K562 (cell line): ENCODE measurements around the gene KIR3DL2. TPM values are rescaled to one million over a fixed set of nuclear protein-coding genes. Genes with fewer than 3 reads are reported as not detected.

Experiments used
- ATAC-seq: fragments of 200-7000 bp; cut with Tn5 transposase; 3 replicates; pipeline ENCODE4 v1.9.1; 2020; ENCODE audit warnings: moderate library complexity
- BruUV-seq: library from RNA; stranded (reverse); fragments of 400-500 nt; replicated peaks from 2 replicates; lab custom pipeline; 2021; lab: Mats Ljungman, UMichigan
- CTCF ChIA-PET: fragments of 300-600 bp; formaldehyde crosslinking; extraction: SDS; loops from one replicate; lab custom pipeline; 2021; ENCODE audit warnings: low intra/inter-chr PET ratio; lab: Yijun Ruan, JAX
- POLR2A ChIA-PET: fragments of 300-600, 350-650 bp; sonication (Branson Sonifier 250); formaldehyde crosslinking; extraction: SDS; loops from one replicate; lab custom pipeline; 2021; ENCODE audit warnings: antibody characterized with exemption, inconsistent platforms; lab: Yijun Ruan, JAX
- DNase-seq, 4 experiments: peaks; one replicate each; pipeline versions ENCODE4 v3.0.0 to v3.0.0-alpha.2; 2011 to 2018; ENCODE audit warnings: low spot score in 3 of 4, mixed read lengths in 3 of 4; ENCODE audit errors: extremely low read depth in 1 of 4
- FAIRE-seq: peaks from 2 replicates; lab custom pipeline; 2011; peaks lifted over from hg19 to GRCh38; lab: Jason Lieb, UNC
- H2AFZ ChIP-seq: 2 replicates; pipeline ENCODE4 v1.6.0; 2011; ENCODE audit warnings: low read depth, low read length, control low read depth, inconsistent platforms
- H3K27ac ChIP-seq: fragments of 200-600 bp; 3 replicates; pipeline ENCODE4 v1.8.0; 2011; ENCODE audit warnings: low read depth, mild to moderate bottlenecking, control low read depth, inconsistent platforms, low read length, moderate library complexity, mixed read lengths; ENCODE audit errors: extremely low read depth
- H3K27me3 ChIP-seq, 2 experiments: fragments of 300-600 bp in 1 of 2; 2 replicates in 1 of 2; 3 replicates in 1 of 2; pipeline versions ENCODE4 v1.6.0 to v1.8.0; 2011; ENCODE audit warnings: inconsistent platforms in 2 of 2, low read length in 2 of 2, mild to moderate bottlenecking in 1 of 2, mixed read lengths in 1 of 2, moderate library complexity in 1 of 2; ENCODE audit not compliant: control insufficient read depth in 2 of 2, insufficient read depth in 2 of 2
- H3K36me3 ChIP-seq: fragments of 300-600 bp; 3 replicates; pipeline ENCODE4 v1.8.0; 2011; ENCODE audit warnings: mild to moderate bottlenecking, low read length, inconsistent platforms; ENCODE audit not compliant: control insufficient read depth, insufficient read depth
- H3K4me1 ChIP-seq, 2 experiments: fragments of 200-600 bp in 1 of 2; replicated peaks in 1 of 2; 2 replicates in 1 of 2; 3 replicates in 1 of 2; pipeline versions ENCODE4 v1.5.1 to v1.8.0; 2011; ENCODE audit warnings: inconsistent platforms in 2 of 2, low read length in 2 of 2, mild to moderate bottlenecking in 1 of 2, mixed read lengths in 1 of 2, moderate library complexity in 1 of 2; ENCODE audit not compliant: control insufficient read depth in 2 of 2, insufficient read depth in 2 of 2
- H3K4me2 ChIP-seq: 2 replicates; pipeline ENCODE4 v1.6.1; 2011; ENCODE audit warnings: low read length, control low read depth, inconsistent platforms, mixed read lengths; ENCODE audit not compliant: insufficient read depth
- H3K4me3 ChIP-seq: fragments of 200-600 bp; sonication (generic), shearing (Covaris generic); 2 replicates; pipeline ENCODE4 v1.5.1; 2016; ENCODE audit warnings: control low read depth, inconsistent platforms
- H3K79me2 ChIP-seq: fragments of 200-600 bp; 3 replicates; pipeline ENCODE4 v1.8.0; 2011; ENCODE audit warnings: low read length, inconsistent platforms; ENCODE audit not compliant: control insufficient read depth, insufficient read depth
- H3K9ac ChIP-seq, 2 experiments: 2 replicates each; pipeline versions ENCODE4 v1.6.0 to v1.6.1; 2011; ENCODE audit warnings: low read depth in 2 of 2, low read length in 2 of 2, control low read depth in 1 of 2, inconsistent platforms in 1 of 2, mild to moderate bottlenecking in 1 of 2, mixed read lengths in 1 of 2; ENCODE audit not compliant: insufficient read depth in 1 of 2
- H3K9me1 ChIP-seq: one replicate; pipeline ENCODE4 v1.6.0; 2011; ENCODE audit warnings: inconsistent platforms, mild to moderate bottlenecking, low read length, moderate library complexity; ENCODE audit not compliant: control insufficient read depth, insufficient read depth
- H3K9me3 ChIP-seq: replicated peaks from 2 replicates; pipeline ENCODE4 v1.5.1; 2011; ENCODE audit warnings: low read depth, low read length, inconsistent platforms; ENCODE audit not compliant: control insufficient read depth, insufficient read depth
- H4K20me1 ChIP-seq: replicated peaks from 2 replicates; pipeline ENCODE4 v1.6.1; 2011; ENCODE audit warnings: low read length, inconsistent platforms, mixed read lengths; ENCODE audit not compliant: control insufficient read depth, insufficient read depth
- GTF2F1 ChIP-seq: IDR thresholded peaks from 2 replicates; pipeline ENCODE4 v1.6.1; 2011; ENCODE audit warnings: low read depth, low read length, improper control_type of control experiment
- HNRNPL ChIP-seq: fragments of 200-400 bp; formaldehyde crosslinking; IDR thresholded peaks from 2 replicates; pipeline ENCODE4 v1.6.1; 2017; ENCODE audit warnings: low read depth, mild to moderate bottlenecking, low read length
- NR1H2 ChIP-seq: sonication (generic); formaldehyde crosslinking; IDR thresholded peaks from 2 replicates; pipeline ENCODE4 v1.4.0; 2020; ENCODE audit warnings: mild to moderate bottlenecking, missing genetic modification reagents
- NR2C2 ChIP-seq, 2 experiments: fragments of 200-800 bp in 1 of 2; sonication (Bioruptor generic) in 1 of 2; sonication (generic) in 1 of 2; formaldehyde crosslinking in 1 of 2; IDR thresholded peaks; 2 replicates each; pipeline versions ENCODE4 v1.6.1 to v1.8.0; 2016 to 2022; ENCODE audit warnings: mild to moderate bottlenecking in 1 of 2, missing compliant biosample characterization in 1 of 2, missing genetic modification characterization in 1 of 2, missing genetic modification reagents in 1 of 2
- NR3C1 ChIP-seq: sonication (generic); formaldehyde crosslinking; IDR thresholded peaks from 2 replicates; pipeline ENCODE4 v1.8.1; 2022; ENCODE audit warnings: missing genetic modification reagents
- NUFIP1 ChIP-seq: fragments of 450-650 bp; IDR thresholded peaks from 2 replicates; pipeline ENCODE4 v1.6.1; 2018; ENCODE audit not compliant: partially characterized antibody
- RAD21 ChIP-seq, 2 experiments: fragments of 250-450 bp in 1 of 2; fragments of 450-650 bp in 1 of 2; sonication (Bioruptor Pico) in 1 of 2; formaldehyde crosslinking in 1 of 2; IDR thresholded peaks in 1 of 2; conservative IDR thresholded peaks in 1 of 2; 2 replicates each; pipeline versions ENCODE4 v1.4.0 to v1.8.0; 2020 to 2022; ENCODE audit warnings: mild to moderate bottlenecking in 2 of 2, moderate library complexity in 1 of 2
- ZFP36 ChIP-seq: fragments of 150-350 bp; IDR thresholded peaks from 2 replicates; pipeline ENCODE4 v1.6.1; 2018; ENCODE audit warnings: low read length, low read depth; ENCODE audit not compliant: partially characterized antibody
- ZNF282 ChIP-seq: sonication (generic); formaldehyde crosslinking; IDR thresholded peaks from 2 replicates; pipeline ENCODE4 v1.8.1; 2023; ENCODE audit warnings: missing genetic modification reagents
- WGBS: fragments of 100-300 bp; shearing (Covaris generic); methylation state at CpG from one replicate; pipeline ENCODE4 v1.1.6; 2016; ENCODE audit warnings: low coverage, mixed read lengths; ENCODE audit not compliant: insufficient coverage; ENCODE audit errors: missing lambda C conversion rate; 5-methylcytosine and 5-hydroxymethylcytosine counted together
- in situ Hi-C: fragments of 300-500 bp; cut with MboI; formaldehyde crosslinking; loops from 4 replicates; pipeline ENCODE4 v1.15.0; 2018; ENCODE audit warnings: inconsistent platforms, mixed read lengths
- intact Hi-C: fragments of 100-400 bp; cut with micrococcal nuclease; formaldehyde crosslinking; loops from 2 replicates; pipeline ENCODE4 v1.14.2; 2022
- polyA plus RNA-seq, 8 experiments: library from polyadenylated mRNA; depleted of rRNA in 4 of 8; stranded (reverse) in 5 of 8; unstranded in 3 of 8; fragments of >200 nt; fragmentation: Nextera tagmentation in 2 of 8; fragmentation: Illumina TruSeq in 1 of 8; extraction: Ambion mirVana in 2 of 8; extraction: Trizol in 1 of 8; gene quantifications; 2 replicates each; pipeline versions ENCODE4 v1.2.1 to v1.2.3, GENCODE V29; 2011 to 2014; ENCODE audit warnings: inconsistent platforms in 1 of 8, missing spikeins in 1 of 8
- total RNA-seq, 7 experiments: library from RNA; depleted of rRNA in 6 of 7; stranded (reverse); fragments of >200 nt in 6 of 7; fragmentation: Illumina TruSeq in 2 of 7; extraction: Trizol in 2 of 7; gene quantifications; 2 replicates each; pipeline versions ENCODE4 v1.2.1 to v1.2.3, GENCODE V29; 2011 to 2021; ENCODE audit warnings: low replicate concordance in 1 of 7
- TF ChIP-seq, protein P1 (sequence below): fragments of 450-650 bp; IDR thresholded peaks from 2 replicates; pipeline ENCODE4 v1.6.1; 2018; ENCODE audit not compliant: partially characterized antibody
- TF ChIP-seq, protein P2 (sequence below): sonication (generic); formaldehyde crosslinking; IDR thresholded peaks from 2 replicates; pipeline ENCODE4 v1.8.0; 2022; ENCODE audit warnings: missing genetic modification reagents, mild to moderate bottlenecking, moderate library complexity, borderline replicate concordance
- TF ChIP-seq, protein P3 (sequence below): fragments of 450-650 bp; formaldehyde crosslinking; IDR thresholded peaks from 2 replicates; pipeline ENCODE4 v1.4.0; 2020; ENCODE audit warnings: mild to moderate bottlenecking, mixed read lengths
- TF ChIP-seq, protein P4 (sequence below), 2 experiments: fragments of 250-450 bp in 1 of 2; fragments of 450-650 bp in 1 of 2; sonication (Bioruptor Pico) in 1 of 2; IDR thresholded peaks; 2 replicates each; pipeline versions ENCODE4 v1.6.1 to v1.8.0; 2016 to 2021; ENCODE audit warnings: mild to moderate bottlenecking in 2 of 2, moderate library complexity in 2 of 2, missing compliant biosample characterization in 1 of 2, missing genetic modification characterization in 1 of 2
- TF ChIP-seq, protein P5 (sequence below): IDR thresholded peaks from 2 replicates; pipeline ENCODE4 v1.6.1; 2011; ENCODE audit not compliant: insufficient read length; ENCODE audit errors: extremely low read depth

Gene KIR3DL2
- total and polyA plus RNA-seq, 9 of the 15 experiments (the other 6 are each of a cell fraction or from before 2014, with no cell fraction given): not detected

DNA sequence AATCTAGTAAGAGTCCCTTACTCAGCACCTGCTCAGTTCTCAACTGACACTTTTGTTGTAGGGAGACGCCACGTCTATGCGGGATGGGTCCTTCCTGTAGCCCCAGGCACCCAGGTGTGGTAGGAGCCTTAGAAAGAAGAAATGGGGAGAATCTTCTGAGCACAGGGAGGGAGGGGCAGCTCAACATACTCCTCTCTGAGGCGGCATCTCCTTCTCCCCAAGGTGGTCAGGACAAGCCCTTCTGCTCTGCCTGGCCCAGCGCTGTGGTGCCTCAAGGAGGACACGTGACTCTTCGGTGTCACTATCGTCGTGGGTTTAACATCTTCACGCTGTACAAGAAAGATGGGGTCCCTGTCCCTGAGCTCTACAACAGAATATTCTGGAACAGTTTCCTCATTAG is 45.7 kb upstream of the KIR3DL2 start:
- Histone ChIP-seq H3K27me3 (peaks cover 5 to 53% of the 10 kb centered on the region in 2 experiments; a peak in 4 of 5 replicates), H3K79me2 (no peaks in the 10 kb centered on the region), H3K4me2 (no peak overlapping the region), H3K36me3 (no peaks in the 10 kb centered on the region), H3K9ac (no peak overlapping the region), H3K9me1 (no peaks in the 10 kb centered on the region), H3K9me3 (no peaks in the 10 kb centered on the region), H3K4me3 (no peak overlapping the region), H3K27ac (no peak overlapping the region), H3K4me1 (no peaks in the 10 kb centered on the region), H2AFZ (no peak overlapping the region), H4K20me1 (0 out of 2 replicates have a peak, but pooled peaks cover 2% of the 10 kb centered on the region)
- WGBS: 5% methylated on average over 10 of the region's 10 CpGs
- in situ Hi-C loops (no loop called here), intact Hi-C loops (no loop called here)
- CTCF ChIA-PET: no interaction called here
- FAIRE-seq (no peak), ATAC-seq (no peak), DNase-seq (no peak)
- BruUV-seq: no TSS peak
- POLR2A ChIA-PET: no interaction called here
- TF ChIP-seq NUFIP1: no peak
- no peak for TF ChIP-seq GTF2F1
- TF ChIP-seq RAD21 (CRISPR knock-in tag; conservative IDR thresholded peaks at IDR 0.05 in 1 of 2, IDR thresholded peaks at IDR 0.05 in 1 of 2): no peak
- no peak for TF ChIP-seq ZNF282 (CRISPR knock-in tag)
- TF ChIP-seq, protein P1, sequence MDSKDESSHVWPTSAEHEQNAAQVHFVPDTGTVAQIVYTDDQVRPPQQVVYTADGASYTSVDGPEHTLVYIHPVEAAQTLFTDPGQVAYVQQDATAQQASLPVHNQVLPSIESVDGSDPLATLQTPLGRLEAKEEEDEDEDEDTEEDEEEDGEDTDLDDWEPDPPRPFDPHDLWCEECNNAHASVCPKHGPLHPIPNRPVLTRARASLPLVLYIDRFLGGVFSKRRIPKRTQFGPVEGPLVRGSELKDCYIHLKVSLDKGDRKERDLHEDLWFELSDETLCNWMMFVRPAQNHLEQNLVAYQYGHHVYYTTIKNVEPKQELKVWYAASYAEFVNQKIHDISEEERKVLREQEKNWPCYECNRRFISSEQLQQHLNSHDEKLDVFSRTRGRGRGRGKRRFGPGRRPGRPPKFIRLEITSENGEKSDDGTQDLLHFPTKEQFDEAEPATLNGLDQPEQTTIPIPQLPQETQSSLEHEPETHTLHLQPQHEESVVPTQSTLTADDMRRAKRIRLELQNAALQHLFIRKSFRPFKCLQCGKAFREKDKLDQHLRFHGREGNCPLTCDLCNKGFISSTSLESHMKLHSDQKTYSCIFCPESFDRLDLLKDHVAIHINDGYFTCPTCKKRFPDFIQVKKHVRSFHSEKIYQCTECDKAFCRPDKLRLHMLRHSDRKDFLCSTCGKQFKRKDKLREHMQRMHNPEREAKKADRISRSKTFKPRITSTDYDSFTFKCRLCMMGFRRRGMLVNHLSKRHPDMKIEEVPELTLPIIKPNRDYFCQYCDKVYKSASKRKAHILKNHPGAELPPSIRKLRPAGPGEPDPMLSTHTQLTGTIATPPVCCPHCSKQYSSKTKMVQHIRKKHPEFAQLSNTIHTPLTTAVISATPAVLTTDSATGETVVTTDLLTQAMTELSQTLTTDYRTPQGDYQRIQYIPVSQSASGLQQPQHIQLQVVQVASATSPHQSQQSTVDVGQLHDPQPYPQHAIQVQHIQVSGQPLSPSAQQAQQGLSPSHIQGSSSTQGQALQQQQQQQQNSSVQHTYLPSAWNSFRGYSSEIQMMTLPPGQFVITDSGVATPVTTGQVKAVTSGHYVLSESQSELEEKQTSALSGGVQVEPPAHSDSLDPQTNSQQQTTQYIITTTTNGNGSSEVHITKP: no peak
- no peak for TF ChIP-seq NR1H2 (CRISPR knock-in tag)
- TF ChIP-seq, protein P2, sequence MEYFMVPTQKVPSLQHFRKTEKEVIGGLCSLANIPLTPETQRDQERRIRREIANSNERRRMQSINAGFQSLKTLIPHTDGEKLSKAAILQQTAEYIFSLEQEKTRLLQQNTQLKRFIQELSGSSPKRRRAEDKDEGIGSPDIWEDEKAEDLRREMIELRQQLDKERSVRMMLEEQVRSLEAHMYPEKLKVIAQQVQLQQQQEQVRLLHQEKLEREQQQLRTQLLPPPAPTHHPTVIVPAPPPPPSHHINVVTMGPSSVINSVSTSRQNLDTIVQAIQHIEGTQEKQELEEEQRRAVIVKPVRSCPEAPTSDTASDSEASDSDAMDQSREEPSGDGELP (CRISPR knock-in tag): no peak
- TF ChIP-seq NR2C2 (CRISPR knock-in tag; IDR thresholded peaks at IDR 0.05): no peak
- TF ChIP-seq NR2C2 (tag; IDR thresholded peaks at IDR 0.05): no peak
- TF ChIP-seq NR3C1 (CRISPR knock-in tag): no peak
- TF ChIP-seq ZFP36: no peak
- TF ChIP-seq, protein P3, sequence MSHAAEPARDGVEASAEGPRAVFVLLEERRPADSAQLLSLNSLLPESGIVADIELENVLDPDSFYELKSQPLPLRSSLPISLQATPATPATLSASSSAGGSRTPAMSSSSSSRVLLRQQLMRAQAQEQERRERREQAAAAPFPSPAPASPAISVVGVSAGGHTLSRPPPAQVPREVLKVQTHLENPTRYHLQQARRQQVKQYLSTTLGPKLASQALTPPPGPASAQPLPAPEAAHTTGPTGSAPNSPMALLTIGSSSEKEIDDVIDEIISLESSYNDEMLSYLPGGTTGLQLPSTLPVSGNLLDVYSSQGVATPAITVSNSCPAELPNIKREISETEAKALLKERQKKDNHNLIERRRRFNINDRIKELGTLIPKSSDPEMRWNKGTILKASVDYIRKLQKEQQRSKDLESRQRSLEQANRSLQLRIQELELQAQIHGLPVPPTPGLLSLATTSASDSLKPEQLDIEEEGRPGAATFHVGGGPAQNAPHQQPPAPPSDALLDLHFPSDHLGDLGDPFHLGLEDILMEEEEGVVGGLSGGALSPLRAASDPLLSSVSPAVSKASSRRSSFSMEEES (CRISPR knock-in tag): no peak
- TF ChIP-seq HNRNPL: no peak
- TF ChIP-seq, protein P4, sequence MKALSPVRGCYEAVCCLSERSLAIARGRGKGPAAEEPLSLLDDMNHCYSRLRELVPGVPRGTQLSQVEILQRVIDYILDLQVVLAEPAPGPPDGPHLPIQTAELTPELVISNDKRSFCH (CRISPR knock-in tag; IDR thresholded peaks at IDR 0.05): no peak
- TF ChIP-seq, protein P4 (tag; IDR thresholded peaks at IDR 0.05): no peak
- TF ChIP-seq, protein P5, sequence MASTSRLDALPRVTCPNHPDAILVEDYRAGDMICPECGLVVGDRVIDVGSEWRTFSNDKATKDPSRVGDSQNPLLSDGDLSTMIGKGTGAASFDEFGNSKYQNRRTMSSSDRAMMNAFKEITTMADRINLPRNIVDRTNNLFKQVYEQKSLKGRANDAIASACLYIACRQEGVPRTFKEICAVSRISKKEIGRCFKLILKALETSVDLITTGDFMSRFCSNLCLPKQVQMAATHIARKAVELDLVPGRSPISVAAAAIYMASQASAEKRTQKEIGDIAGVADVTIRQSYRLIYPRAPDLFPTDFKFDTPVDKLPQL: no peak
